Measurements from ENCODE around the gene SHOC2. TPM values are rescaled to one million over a fixed set of nuclear protein-coding genes. Genes with fewer than 3 reads are reported as not detected.
A peak's percentile ranks its signal among the peaks of the same experiment; 100 is the strongest.

SHOC2 gene
- 38.8 TPM for total RNA-seq

DNA sequence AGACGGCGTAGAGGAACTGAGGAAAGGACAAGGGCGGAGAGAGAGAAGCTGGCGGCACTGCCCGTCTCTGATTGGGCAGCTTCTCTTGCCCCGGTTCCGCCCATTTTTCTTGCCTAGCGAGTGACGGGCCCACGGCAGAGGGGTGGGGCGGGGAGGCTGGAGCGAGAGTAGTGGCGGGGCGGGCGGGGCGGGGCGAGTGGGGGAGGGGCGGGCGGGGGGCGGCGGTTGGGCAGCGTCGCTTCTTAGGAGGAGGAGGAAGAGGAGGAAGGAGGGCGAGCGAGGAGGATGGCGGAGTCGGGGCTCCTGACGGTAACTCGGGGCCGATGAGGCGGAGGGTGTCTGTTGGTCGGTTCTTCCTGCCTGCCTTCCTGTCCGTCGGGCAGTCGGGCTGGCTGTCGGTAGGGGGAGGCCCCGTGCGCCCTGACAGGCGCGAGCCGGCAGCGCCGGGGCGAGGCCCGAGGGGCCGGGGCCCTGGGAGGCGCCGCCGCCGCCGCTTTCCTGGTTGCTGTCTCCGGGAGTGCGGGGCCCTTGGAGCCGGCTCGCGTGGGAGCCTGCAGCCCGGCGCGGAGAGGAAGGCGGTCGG, at the start of gene SHOC2:
Gene SHOC2 (plus strand): TSS at position 256 of the 583 bp plus-strand sequence. CDS start 44,755 bp downstream, outside the sequence.
- ATAC-seq, result peak; percentile 60

DNA sequence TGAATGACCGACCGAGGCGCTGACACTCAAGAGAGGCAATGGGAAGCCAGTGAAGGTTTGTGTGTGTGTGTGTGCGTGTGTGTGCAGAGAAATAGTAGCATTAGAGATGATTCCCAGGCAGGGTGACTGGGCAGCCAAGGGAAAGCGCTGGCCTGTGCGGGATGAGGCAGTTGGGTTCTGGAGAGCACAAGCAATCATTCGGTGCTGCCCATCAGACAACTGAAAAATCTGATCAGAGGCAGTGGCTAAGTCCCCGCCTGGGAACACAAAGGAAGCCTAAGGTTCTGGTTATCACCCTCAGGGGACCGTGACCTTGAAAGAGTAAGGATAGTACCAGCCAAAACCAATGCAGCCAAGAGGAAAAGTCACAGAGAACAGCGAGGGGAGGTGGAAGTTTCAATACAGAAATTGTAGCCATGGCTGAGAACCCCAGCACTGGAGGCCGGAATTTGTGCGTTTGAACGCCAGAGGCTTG, 48.5 kb upstream of the SHOC2 start:
- ATAC-seq, result no peak

DNA sequence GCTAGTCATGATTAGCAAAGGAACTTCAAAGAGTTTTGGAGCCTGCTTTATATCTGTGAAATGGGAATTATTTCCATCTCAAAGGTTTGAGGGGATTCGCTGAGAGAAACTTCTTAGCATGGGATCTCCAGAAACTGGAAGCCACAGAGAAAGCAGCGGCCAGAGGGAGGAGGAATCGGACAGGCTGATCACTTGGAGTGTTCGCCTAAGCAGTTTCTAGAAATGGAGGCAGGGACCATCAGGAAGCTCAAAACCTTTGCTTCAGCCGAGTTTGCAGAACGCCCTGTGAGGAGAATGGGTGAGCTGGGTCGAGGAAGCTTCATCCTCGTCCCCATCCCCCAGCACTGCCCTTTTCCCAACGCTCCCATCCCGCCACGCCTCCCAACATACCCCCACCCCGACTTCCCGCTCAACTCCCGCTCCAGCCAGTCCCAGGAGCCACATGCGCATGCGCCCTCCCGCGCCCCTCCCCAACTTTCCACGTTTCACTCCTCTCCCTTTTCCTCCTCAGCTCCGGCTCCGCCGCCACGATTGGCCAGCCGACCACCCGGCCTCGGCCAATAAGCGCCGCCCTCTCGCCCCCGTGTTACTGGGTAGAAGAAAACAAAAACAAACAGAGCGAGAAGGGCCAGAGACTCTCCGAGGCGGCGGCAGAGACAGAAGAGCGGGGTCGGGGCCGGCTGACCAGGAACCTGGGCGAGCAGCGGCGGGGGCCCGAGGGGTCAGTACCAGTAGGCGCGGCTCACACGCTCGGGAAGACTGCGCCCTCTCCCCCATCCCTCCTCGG, 47.9 kb upstream of the SHOC2 start, which contains the start of gene PDCD4:
Gene PDCD4 (plus strand): TSS at position 631 of the 787 bp plus-strand sequence. CDS start 4,100 bp downstream, outside the sequence.
- peak; percentile 94 for ATAC-seq

DNA sequence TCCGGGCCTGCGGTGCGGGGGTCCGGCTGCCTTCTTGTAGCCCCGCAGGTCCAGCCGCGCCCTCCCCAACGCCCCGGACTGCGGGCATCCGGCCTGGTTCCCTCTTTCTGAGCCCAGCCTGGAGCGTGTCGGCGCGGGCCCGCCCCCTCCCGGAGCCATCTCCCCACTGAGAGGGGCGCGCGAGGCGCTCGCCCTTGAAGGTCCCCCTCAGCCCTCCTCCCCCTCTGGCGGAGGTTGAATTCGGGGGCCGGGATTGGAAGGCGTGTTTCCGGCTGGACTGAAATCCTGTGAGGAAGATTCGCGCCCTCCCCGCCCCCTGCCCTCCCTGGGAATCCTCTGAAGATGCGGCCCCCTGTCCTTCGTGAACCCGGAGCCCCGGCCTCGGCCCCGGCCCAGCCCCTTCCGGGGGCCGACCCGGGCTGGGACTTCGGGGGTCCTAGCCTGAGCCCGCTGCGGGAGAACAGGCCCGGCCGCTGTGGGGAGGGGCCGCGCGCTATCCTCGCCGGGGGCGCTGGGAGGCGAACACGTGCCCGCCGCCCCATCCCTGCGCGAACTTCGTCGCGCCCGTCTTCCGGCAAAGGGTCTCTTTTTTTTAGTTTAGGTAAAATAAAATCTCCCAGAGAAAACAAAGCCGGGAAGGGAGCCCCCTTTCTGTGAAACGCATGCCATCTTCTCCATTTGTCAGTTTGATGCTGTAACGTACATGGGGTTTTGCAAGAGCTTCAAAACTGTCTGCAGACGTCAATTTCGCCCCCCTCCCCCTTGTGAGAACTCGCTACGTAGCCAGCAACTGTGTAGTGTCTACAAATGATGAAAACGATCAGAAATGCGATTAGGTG, 47.0 kb upstream of the SHOC2 start:
- ATAC-seq, result peak; percentile 77

DNA sequence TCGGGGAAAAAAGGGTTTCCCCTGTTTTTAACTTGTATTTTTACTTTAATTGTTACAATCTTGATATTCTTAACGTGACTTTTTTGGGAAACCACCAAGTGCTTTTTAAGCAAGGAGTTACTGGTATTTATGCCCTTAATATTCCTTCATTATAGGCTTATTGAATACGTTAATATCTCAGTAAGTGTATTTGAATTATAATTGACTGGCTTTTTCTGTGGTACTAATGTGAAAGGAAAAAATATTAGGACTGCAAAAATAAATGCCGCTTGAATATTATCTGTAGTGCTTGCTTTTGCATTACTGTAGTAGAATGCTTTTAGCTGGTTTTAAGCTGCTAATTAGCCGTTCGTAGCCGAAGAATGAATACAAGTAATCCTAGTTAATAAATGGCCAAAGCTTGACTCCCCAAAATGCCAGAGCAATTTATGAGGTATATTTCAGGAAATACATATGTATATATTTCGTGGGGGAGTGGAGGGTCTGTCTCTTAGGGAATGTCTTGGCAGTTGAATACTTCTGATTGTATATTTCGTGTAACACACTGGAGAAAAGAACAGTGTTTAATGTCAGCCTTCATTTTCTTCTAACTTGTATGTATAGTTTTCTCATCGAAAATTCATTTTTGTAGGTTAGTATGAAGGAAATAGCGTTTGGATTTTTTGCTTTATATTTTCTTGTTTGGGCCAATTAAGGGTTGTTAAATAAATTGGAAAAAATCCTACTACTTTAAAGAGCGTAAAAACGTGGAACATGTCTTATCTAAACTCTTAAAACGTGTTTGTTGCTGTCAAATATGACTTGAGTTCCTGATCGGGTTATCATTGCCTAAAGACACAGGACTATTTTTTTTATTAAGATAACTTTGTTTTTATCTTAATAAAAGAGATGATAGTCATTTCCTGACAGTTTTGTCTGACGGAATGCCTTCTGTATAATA, 46.1 kb upstream of the SHOC2 start:
- ATAC-seq, result no peak

DNA sequence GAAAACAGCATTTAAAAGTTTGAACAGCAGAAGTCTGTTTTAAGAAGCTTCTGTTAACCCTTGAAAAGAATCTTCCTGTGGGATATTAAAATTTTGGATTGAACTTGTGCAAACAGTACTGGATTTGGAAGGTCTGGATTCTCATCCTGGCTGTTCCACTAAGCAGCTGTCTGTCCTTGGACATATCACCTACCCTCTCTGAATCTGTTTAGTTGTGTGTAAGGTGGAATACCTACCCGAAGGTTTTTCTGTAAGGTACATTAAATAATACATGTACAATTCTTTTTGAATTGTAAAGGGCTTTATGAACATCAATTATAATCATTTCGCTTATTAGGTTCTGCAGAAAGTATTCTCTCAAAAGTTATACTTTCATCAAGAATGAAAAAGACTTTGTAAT, 45.5 kb upstream of the SHOC2 start:
- ATAC-seq, result no peak

DNA sequence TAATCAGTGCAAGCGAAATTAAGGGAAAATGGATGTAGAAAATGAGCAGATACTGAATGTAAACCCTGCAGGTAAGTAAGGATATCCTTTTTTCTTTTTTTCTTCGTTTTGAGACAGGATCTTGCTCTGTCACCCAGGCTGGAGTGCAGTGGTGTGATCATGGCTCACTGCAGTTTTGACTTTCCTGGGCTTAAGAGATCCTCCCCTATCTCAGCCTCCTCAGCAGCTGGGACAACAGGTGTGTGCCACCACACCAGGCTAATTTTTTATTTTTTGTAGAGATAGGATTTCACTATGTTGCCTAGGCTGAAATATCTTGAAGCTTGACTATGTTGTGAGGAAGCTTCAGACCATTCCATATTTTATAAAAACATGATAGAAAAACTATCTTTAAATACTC, 43.4 kb upstream of the SHOC2 start:
- ATAC-seq, result no peak

DNA sequence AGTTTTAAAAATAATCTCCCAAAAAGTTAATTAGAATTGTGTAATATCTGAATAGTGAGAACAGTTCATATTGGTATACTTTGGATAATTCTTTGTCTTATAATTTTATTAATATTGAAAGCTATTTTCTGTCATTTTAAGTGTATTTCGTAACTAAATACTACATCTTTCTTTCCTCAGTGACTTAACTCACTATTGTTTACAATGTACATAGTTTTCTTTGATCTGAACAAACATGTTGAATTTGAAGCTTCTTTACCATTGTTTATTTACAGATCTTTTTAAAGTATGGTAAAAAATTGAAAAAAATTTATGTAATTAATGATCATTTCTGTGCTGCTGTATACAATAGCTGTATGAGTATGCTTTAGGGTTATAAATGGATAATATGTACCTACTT, 42.6 kb upstream of the SHOC2 start:
- no peak for ATAC-seq

DNA sequence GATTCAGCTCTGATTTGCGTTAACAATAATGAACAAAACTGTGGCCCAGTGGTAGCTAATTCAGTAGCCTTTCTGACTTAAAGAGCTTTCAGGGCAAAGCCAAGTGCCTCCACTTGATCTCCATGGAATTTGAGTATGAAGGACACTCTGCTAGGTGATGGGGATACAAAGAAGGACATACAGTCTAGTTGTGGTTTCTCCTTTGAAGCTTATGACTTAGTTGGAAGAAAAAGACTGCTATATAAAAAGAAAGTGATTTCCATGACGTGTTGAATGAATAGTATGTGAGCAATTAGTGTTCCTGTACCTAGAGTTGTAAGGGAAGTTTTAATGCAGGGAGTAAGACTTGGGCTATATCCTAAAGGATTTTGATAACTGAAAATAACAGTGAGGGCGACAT, 39.4 kb upstream of the SHOC2 start:
- ATAC-seq, result peak; percentile 15

DNA sequence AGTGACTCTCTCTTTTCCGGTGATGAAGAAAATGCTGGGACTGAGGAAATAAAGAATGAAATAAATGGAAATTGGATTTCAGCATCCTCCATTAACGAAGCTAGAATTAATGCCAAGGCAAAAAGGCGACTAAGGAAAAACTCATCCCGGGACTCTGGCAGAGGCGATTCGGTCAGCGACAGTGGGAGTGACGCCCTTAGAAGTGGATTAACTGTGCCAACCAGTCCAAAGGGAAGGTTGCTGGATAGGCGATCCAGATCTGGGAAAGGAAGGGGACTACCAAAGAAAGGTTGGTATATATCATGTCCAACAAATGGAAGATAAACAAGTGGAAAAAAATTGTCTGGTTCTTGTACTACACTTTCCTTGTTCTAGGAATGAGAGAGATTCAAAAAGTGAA, 38.2 kb upstream of the SHOC2 start:
- ATAC-seq, result no peak

DNA sequence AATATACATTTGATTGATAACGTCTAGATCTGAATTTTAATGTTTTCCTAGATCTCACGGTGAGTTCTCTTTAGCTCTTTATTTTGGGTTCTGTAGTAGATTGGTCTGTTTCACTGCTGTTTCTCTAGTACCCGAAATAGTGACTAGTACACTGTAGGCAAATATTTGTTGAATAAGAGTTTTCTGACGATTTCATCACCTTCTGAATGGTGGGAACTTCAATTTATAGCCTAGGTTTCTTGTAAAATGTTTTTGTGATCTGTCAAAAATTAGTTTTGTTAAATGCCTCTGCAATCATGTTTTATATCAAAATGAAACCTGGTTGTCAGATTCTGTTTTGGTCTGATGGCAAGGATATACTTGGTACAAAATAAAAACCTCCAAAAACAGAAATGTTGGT, 37.5 kb upstream of the SHOC2 start:
- ATAC-seq, result no peak

DNA sequence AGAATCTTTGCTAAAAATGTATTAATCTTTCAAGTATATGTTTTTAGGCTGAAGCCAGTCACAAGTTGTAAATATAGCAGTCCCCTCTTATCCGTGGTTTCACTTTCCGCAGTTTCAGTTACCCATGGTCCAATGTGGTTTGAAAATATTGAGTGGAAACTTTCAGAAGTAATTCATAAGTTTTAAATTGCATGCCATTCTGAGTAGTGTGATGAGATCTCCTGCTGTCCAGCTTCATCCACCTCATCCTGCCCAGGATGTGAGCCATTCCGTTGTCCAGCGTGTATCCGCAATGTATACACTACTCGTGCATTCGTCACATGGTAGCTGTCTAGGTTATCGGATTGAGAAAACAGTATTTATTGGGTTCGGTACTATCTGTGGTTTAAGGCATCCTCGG, 35.5 kb upstream of the SHOC2 start:
- no peak for ATAC-seq

DNA sequence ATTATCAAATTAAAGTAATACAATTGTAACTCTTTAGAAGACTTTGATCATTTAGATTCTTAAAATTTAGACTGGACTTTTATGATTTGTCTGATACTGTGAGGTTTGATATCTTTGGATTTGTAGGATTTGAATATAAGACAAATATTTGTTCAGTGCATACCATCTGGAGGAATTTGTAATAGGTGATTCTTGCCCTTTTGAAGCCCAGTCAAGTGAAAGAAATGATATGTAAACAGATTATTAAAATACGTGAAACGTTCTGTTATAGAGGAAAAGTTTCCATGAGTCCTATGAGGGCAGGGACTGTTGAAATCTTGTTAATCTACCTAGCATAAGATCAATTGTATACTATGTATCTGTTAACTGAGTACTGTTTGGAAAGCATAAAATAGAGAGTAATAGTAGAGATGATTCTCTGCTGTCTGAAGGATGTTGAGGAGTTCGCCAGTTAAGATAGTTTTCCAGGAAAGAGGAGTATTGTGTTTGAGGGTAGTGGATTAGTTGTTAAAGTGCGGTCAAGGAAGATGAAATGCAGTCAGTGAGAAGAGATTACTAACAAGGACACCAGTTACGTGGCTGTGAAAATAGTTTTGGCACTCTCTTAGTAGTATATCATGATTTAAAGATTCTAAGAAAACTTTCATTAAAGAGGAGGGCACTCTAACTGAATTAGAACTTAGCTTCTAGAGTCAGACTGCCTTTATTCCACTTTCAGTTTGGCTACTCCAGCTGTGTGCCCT, 33.3 kb upstream of the SHOC2 start:
- no peak for ATAC-seq

DNA sequence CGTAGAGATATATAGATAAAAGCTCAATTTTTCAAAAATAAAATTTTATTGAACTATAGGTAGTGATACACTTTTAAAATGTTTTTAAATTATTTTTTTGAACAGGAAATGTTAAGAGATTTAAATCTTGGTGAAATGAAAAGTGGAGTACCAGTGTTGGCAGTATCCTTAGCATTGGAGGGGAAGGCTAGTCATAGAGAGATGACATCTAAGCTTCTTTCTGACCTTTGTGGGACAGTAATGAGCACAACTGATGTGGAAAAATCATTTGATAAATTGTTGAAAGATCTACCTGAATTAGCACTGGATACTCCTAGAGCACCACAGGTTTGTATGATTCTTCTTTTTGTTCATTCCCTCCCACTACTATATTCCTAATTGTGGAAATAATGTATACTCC, 31.8 kb upstream of the SHOC2 start:
- ATAC-seq, result no peak

DNA sequence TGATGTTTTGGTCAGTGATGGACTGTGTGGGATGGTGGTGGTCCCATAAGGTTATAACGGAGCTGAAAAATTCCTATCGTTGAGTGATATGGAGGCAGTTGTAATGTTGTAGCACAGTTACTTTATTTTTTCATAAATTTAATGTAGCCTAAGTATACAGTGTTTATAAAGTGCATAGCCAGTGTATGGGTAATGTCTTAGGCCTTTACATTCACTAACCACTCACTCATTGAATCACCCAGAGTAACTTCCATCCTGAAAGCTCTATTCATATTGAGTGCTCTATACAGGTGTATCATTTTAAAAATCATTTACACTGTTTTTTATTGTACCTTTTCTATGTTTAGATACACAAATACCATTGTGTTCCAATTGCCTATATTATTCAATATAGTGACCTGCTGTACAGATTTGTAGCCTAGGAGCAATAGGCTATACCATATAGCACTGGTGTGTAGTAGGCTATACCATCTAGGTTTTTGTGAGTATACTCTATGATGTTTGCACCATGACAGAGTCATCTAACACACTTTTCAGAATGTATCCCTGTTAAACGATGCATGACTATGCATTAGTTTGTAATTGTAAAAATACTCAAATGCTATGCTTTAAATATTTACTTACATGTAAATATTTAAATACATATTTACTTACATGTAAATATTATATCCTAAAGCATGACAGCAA, 26.7 kb upstream of the SHOC2 start:
- ATAC-seq, result no peak

DNA sequence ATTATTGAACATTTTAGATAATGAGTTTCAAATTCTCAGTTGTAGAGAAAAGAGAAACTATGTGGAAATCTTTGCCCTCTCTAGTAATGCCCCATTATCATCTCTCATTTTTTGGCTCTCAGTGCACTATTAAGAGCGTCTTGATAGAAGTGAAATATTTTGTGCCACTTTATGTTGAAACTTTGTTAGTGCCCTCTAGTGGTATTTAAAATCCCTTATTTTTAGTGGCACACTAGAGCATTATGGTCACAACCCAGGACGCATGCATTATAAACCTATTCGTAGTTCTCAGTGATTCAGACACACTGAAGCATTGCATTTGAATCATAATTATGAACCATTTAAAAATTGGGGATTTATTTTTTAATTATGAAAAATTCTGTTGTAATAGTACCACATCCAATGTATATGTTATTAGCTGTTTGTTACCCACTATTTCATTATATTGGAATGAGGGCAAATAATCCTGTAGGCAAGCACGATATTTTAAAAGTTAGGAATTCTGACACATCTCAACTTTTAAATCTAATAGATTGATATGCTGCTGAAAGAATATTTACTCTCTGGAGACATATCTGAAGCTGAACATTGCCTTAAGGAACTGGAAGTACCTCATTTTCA, 25.7 kb upstream of the SHOC2 start:
- peak; percentile 84 for ATAC-seq

DNA sequence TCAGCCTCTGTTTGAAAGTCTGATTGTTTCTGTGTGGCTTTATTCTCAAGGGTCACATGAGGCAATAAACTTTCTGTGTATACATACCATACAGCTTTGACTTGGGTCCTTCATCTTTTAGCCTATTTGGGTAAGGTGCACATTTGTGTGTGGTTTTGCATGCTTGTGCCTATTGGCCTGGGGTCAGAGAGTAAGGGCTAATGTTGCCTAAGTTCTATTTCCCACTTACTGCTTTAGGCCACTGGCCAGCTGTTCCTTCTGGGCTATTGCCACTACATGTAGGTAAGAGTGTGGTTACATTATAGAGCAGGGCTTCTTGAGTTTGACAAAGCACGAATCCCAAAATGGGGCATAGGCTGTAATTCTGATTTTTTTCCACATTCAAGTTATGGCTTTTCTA, 22.2 kb upstream of the SHOC2 start:
- ATAC-seq, result no peak

DNA sequence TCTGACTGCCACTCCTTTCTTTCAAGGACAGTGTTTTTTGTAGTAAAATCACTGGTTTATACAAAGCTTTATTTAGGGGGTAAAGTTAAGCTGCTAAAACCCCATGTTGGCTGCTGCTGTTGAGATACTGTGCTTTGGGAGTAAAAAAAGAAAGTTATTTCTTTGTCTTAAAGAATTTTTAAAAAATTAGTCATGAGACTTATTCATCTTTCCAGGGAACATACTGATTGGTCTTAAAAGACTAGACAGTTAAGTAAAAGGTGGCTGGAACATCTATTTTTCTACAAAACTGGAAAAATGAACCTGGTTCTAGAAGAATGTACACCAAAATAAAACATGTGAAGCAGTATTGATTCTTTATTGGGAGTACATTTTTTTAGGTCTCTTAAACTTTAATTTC, 21.0 kb upstream of the SHOC2 start:
- ATAC-seq, result no peak

DNA sequence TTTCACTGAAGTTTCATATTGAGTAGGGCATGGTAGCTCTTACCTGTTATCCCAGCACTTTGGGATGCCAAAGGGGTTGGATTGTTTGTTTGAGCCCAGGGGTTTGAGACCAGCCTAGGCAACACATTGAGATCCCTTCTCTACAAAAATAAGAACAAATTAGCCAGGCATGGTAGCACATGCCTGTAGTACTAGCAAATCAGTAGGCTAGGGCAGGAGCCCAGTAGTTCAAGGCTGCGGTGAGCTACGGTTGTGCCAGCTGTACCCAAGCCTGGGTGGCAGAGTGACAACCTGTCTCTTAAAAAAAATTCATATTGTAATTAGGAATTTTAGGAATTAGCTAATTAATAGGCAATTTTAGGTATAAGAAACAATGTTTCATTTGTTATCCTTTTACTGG, 18.4 kb upstream of the SHOC2 start:
- ATAC-seq, result no peak

Data from esophagus mucosa (tissue), 1 donor.